Measurements from ENCODE around the gene SLC66A1. TPM values are rescaled to one million over a fixed set of nuclear protein-coding genes. Genes with fewer than 3 reads are reported as not detected.

Gene SLC66A1
- total and polyA plus RNA-seq, 9 of the 15 experiments (the other 6 are each of a cell fraction or from before 2014, with no cell fraction given): 1.2 to 40.8 (median 18.6) TPM

DNA sequence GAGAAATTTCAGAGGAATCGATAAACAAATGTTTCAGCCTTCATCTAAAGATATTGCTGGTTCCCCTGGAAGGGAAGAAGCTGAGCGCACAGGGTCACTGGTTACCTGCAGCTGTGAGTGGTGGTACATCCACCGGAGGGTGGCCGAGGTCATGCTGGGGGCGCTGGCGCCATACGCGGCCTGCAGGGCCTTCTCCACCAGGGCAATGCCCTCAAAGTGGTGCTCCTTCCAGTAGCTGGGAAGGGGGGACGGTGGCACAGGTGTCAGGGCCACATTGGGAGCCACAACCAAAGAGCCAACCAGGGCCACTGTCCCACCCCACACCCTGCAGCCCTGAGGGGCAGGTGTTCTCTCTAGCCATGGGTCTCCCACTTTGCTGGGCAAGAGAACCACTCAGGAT lies 28.2 kb upstream of the SLC66A1 start (continued):
- TF ChIP-seq, protein P1, sequence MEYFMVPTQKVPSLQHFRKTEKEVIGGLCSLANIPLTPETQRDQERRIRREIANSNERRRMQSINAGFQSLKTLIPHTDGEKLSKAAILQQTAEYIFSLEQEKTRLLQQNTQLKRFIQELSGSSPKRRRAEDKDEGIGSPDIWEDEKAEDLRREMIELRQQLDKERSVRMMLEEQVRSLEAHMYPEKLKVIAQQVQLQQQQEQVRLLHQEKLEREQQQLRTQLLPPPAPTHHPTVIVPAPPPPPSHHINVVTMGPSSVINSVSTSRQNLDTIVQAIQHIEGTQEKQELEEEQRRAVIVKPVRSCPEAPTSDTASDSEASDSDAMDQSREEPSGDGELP (CRISPR knock-in tag; IDR thresholded peaks at IDR 0.05; ENCODE audit: borderline replicate concordance): no peak
- TF ChIP-seq OTX1 (CRISPR knock-in tag; IDR thresholded peaks at IDR 0.05): no peak
- TF ChIP-seq, protein P2, sequence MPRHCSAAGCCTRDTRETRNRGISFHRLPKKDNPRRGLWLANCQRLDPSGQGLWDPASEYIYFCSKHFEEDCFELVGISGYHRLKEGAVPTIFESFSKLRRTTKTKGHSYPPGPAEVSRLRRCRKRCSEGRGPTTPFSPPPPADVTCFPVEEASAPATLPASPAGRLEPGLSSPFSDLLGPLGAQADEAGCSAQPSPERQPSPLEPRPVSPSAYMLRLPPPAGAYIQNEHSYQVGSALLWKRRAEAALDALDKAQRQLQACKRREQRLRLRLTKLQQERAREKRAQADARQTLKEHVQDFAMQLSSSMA (CRISPR knock-in tag; IDR thresholded peaks at IDR 0.05): no peak
- no peak for TF ChIP-seq ZFP1 (CRISPR knock-in tag; IDR thresholded peaks at IDR 0.05)
- TF ChIP-seq, protein P3, sequence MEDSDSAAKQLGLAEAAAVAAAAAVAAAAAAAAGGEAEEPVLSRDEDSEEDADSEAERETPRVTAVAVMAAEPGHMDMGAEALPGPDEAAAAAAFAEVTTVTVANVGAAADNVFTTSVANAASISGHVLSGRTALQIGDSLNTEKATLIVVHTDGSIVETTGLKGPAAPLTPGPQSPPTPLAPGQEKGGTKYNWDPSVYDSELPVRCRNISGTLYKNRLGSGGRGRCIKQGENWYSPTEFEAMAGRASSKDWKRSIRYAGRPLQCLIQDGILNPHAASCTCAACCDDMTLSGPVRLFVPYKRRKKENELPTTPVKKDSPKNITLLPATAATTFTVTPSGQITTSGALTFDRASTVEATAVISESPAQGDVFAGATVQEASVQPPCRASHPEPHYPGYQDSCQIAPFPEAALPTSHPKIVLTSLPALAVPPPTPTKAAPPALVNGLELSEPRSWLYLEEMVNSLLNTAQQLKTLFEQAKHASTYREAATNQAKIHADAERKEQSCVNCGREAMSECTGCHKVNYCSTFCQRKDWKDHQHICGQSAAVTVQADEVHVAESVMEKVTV (CRISPR knock-in tag; IDR thresholded peaks at IDR 0.05): no peak
- TF ChIP-seq KHSRP (IDR thresholded peaks at IDR 0.05): no peak
- TF ChIP-seq, protein P4, sequence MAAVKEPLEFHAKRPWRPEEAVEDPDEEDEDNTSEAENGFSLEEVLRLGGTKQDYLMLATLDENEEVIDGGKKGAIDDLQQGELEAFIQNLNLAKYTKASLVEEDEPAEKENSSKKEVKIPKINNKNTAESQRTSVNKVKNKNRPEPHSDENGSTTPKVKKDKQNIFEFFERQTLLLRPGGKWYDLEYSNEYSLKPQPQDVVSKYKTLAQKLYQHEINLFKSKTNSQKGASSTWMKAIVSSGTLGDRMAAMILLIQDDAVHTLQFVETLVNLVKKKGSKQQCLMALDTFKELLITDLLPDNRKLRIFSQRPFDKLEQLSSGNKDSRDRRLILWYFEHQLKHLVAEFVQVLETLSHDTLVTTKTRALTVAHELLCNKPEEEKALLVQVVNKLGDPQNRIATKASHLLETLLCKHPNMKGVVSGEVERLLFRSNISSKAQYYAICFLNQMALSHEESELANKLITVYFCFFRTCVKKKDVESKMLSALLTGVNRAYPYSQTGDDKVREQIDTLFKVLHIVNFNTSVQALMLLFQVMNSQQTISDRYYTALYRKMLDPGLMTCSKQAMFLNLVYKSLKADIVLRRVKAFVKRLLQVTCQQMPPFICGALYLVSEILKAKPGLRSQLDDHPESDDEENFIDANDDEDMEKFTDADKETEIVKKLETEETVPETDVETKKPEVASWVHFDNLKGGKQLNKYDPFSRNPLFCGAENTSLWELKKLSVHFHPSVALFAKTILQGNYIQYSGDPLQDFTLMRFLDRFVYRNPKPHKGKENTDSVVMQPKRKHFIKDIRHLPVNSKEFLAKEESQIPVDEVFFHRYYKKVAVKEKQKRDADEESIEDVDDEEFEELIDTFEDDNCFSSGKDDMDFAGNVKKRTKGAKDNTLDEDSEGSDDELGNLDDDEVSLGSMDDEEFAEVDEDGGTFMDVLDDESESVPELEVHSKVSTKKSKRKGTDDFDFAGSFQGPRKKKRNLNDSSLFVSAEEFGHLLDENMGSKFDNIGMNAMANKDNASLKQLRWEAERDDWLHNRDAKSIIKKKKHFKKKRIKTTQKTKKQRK (IDR thresholded peaks at IDR 0.05; ENCODE audit: borderline replicate concordance, low read depth, low read length): no peak
- TF ChIP-seq MTA1 (IDR thresholded peaks at IDR 0.05; ENCODE audit: borderline replicate concordance): no peak
- TF ChIP-seq, protein P5, sequence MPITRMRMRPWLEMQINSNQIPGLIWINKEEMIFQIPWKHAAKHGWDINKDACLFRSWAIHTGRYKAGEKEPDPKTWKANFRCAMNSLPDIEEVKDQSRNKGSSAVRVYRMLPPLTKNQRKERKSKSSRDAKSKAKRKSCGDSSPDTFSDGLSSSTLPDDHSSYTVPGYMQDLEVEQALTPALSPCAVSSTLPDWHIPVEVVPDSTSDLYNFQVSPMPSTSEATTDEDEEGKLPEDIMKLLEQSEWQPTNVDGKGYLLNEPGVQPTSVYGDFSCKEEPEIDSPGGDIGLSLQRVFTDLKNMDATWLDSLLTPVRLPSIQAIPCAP (CRISPR knock-in tag; IDR thresholded peaks at IDR 0.05; ENCODE audit: borderline replicate concordance): no peak
- TF ChIP-seq, protein P6, sequence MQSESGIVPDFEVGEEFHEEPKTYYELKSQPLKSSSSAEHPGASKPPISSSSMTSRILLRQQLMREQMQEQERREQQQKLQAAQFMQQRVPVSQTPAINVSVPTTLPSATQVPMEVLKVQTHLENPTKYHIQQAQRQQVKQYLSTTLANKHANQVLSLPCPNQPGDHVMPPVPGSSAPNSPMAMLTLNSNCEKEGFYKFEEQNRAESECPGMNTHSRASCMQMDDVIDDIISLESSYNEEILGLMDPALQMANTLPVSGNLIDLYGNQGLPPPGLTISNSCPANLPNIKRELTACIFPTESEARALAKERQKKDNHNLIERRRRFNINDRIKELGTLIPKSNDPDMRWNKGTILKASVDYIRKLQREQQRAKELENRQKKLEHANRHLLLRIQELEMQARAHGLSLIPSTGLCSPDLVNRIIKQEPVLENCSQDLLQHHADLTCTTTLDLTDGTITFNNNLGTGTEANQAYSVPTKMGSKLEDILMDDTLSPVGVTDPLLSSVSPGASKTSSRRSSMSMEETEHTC (IDR thresholded peaks at IDR 0.05): no peak
- TF ChIP-seq, protein P7, sequence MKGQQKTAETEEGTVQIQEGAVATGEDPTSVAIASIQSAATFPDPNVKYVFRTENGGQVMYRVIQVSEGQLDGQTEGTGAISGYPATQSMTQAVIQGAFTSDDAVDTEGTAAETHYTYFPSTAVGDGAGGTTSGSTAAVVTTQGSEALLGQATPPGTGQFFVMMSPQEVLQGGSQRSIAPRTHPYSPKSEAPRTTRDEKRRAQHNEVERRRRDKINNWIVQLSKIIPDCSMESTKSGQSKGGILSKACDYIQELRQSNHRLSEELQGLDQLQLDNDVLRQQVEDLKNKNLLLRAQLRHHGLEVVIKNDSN (CRISPR knock-in tag; IDR thresholded peaks at IDR 0.05): no peak

All from K562 (cell line).